Measurements from ENCODE around the gene SERGEF.

The SERGEF gene

DNA sequence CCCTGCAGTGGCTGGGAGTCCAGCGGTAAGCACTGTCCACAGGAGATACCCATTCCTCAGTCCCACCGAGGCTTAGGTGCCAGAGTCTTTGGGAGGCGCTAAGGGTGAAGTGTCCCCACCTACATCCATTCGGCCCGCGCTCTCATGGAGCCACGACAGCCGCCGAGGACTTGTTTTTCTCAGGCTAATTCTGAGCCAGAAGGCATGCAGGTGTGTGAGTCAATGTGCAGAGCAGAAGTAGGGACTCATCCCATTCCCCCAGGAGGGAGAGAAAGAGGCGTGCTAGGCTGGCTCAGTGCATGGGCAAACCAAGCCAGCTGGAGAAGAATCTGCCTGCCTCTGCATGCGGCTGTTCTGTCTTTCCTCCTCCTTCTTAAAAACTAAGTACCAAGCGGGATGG, 231.6 kb downstream of the SERGEF start:
- FAIRE-seq: no peak

DNA sequence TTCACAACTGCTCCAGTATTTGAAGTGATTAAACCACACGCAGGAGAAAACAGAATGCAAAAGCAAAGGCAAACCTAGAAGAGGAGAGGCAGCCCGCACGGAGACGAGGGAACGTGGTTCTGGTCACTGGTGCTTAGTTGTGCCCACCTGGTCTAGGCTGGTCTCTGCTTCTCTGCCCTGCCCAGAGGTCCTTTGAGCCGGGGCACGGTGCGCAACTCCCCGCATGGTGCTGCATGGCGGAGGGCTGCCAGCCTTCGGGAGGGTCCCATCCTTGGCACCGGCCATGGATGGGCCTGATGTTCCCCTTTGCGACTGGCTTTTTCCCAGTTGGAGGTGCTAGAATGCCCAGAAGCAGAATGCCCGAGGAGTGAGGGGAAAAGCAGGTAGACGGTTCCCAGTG, 232.2 kb downstream of the SERGEF start:
- FAIRE-seq: no peak

DNA sequence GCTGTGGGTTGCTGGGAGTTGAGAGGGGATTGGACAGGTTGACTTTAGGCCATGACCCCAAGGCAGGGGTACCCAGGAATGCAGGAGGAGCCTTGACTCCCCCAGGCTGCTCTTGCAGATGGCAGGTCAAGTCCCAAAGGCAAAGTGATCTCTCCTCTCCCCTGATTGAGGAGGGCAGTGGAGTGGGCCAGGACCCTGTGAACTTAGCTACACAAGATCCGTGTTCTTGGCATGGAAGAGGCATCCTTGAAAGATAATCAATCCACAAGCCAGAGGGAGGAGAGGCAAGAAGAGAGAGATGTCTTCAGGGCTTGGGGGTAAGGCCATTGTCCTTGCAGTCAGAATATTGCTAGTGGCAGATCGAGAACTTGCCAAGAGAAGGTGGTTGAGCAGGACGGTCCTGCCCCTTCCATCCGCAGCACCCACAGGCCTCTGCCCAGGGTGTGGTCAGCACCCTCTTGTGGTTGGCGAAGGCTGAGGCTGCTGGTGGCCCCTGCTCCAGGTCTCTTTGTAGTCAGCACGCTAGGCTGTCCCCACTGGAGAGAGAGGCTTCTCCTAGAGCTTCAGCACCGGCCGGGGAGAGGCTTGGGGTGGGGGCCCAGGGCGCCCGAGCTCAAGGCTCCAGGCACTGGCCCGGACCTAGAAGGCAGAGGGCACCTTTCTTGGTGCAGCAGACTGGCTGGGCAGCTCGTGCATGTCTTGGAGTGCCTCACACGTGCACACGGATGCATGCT, 232.8 kb downstream of the SERGEF start:
- no peak for FAIRE-seq

DNA sequence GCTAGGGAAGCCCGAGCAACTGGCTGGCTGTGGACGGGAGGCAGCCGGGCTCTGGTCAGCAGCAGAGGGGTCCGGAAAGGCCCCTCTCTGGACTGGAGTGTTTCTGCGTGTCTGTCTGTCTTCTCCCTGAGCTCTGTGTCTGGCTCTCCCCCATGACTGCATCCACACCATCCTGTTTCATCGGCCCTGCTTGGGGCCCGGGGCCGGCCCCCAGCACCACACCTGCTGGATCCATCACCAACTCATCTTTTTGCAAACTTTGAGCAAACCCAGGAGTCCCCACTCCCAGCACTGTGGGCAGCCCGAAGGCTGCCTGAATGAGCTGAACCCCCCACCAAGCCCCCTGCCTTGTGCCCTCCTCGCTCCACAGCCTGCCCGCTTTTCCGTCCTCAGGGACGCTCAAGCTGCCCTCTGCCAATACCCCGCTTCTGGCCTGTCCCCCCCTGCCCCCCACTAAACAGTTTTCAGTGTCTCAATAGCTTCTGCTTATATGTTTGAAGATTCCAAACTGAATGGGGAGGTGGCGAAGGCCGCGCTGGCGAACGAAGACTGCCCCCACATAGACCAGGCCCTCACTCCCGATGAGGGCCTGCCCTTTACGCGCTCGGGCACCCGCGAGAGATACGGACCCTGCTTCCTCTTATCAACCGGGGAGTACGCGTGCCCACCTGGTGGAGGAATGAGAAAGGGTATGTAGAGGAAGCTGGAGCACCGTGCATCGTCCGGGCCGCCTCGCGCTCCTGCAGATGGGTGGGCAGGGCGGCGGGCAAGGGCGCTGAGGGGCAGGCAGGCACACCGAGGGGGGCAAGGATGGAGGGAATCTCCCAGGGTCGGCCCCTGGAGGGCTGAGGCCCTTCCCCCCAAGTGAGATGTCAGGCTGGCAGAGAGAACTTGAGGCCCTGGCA, 233.6 kb downstream of the SERGEF start:
- FAIRE-seq: no peak

DNA sequence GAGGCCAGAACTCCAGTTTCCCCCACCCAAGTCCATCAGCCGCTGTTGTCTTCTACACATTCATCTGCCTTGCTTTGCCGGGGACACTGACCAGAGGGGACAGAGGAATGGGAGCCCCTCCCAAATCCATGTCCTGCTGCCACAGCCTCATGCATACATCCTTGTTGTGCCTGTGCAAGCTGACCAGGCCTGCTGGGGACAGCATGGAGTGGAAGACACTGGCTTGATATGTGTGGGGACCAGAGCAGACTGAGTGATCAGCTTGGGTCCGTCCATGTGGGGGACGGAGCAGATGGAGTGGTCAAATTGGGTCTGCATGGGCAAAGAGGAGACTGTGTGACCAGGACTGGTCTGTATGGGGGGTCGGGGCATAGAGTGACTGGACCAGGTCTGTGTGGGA, 234.5 kb downstream of the SERGEF start:
- no peak for FAIRE-seq

DNA sequence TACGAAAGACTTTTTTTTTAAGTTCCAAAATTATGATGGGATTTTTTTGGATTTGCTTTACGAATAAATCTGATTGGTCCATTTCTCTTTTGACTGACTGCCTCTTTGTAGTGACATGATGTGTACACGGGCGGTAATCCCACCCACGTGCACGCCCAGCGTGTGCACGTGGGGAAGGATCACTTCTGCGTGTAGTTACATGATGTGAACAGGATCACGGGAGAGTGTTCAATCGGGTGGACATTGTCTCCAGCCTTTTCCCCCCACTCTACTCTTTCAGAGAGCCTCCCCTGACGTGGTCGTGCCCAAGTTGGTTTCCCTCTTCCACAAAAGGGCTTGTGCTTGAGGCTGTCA, 235.1 kb downstream of the SERGEF start:
- no peak for FAIRE-seq

DNA sequence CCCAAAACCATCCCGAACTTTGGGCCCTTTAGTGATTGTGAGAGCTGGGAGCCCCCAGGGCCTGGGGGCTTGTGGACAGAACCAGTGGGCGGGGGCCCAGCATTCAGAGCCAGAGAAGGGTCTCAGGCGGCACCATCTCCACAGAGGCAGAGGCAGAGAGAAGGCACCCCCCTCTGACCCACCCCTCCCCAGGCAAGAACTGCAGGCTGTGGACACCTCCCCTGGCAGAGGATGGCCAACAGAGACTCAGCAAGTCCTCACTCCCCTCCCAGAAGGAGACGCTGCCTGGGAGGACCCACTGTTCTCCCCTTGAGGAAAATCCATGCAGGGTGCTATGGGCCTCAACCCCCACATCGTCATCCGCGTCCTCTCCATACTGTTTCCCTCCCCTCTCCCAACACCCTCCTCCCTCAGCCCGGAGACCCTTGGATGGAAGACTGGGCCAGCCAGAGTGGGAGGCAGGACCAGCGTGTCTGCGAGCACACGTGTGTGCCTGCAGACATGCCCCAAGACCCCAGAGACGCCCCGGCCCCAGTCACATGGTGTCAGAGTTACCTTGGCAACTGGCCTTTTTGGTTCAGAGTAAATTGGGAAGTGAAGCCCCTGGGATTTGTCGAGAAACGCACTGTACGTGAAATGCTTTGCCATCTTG, 235.6 kb downstream of the SERGEF start:
- no peak for FAIRE-seq

DNA sequence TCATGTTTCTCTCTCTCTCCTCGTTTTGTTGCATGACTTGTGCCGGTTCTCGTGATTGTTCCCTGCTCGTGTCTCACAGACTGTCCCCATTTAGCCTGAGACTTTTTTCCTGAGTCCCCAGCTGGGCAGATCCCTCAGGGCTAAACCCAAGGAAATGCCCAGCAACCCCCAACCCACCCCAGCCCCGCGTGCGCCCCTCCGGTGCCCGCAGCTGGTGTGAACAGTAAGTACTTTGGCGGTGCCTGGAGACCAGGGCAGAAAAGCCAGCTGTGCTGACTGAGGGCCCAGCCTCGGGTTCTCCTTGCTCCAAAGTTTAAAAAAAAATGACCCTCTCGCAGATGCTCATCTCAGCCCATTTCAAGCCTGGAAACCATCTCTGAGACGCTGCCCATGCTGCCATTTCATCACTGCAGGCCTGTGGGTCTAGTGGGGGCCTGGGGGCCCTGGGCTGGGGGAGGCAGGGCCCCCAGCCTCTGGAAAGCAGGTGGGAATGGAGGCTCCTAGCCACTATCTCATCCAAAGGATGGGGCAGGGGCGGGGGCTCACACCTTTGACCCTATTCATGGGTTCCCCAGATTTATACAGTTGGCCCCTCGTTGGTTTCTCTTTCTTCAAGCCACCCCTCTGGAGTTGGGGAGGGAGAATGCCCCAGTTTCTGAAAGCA, 236.5 kb downstream of the SERGEF start:
- FAIRE-seq: no peak

DNA sequence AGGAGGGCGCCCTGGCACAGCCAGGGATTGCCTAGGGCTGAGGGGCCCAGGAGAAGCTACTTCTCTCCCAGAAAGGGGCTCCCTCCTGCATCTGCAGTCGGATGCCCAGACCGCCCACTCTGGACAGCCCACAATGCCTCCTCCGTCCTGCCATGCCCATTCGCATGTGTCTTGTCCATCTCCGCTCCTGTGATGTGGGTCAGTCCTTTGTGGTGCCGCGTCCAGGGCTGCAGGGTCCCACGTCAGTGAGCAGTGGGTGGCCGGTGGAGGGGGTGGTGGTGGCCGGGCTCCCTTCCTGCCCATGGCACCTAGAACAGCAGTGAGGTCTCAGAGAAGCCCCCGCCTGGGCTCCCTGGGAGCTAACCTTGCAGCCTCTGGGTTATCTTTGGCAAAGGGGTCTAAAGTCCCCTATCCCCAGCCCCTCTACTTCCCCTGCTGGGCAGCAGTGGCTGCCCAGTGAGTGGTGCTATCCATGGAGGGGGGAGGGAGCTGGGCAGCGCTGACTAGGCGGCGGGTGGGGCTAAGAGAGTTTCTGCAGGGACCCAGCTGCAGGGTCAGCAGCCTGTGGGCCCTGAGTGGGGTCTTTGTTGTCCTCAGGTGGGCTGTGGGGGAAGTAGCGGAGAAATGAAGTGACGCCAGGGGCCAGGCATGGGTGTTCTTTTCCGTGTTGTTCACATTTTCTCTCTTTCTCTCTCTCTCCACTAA, 237.2 kb downstream of the SERGEF start:
- FAIRE-seq: no peak

DNA sequence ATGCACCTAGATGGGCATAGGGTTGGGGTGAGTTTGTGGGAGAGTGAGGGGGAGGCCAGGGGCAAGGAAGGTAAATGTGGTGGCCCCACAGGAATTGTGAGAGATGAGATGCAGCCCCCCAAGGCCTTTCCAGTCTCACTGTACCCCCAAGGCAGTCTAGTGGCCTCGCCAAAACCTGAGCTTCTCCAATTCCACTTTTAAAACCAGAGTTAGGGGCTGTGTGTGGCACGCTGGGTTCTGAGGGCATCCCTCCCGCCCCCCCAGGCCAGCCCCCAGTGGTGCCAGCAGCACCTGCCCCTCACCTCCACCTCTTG, 237.9 kb downstream of the SERGEF start:
- FAIRE-seq: no peak

DNA sequence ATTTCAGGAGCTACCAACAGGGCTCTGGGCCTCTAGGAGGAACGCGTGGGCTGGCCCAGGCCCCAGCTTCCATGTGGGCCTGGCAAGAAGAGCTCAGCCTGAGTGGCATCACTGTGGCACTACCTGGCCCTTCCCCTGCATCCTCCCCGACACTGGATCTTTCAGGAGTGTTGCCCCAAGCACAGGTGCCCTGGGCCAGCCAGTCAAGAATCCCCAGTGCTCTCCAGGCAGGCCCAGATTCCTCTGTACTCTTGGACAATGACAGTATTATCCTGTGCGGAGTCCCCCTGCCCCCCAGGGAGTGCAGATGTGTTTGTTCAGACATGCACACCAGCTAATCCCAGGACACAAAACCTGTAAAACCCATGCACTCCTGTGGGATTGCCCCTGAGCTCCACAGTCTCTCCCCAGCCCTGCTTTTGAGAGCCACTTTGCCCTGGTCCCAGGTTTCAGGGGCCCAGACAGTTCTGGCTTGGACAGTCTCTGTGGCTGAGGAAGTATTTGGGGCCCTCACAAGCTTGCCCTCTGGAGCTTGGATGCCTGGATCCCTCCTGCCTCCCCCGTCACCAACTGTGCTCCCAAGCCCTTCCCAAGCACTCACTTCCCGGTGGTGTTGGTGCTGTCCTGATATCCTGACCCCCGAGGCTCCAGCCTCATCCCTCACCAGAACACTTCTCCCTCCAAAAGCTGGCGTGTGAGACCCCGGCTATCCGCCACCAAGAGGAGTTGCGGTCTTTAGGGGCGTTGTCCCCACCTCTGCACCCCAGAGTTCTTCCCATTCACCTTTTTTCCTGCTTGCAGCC, 238.4 kb downstream of the SERGEF start:
- FAIRE-seq: no peak

DNA sequence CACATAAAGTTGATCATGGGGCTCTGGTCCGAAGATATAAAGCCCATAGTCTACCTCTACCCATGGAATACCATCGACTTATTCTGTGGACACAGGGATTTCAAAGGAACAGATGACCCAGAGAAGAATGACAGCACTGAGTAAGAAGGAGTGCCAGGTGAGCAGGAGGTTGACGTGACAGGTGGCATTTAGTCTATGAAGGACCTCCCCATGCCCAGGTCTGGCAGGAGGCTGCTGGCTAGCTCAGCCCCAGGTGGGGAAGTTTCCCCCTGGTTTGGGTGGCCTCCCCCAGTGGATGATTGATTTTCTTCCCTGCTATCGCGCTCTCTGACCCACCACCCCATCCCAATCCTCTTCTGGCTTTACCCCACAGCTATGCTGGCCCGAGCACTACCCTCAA, 239.2 kb downstream of the SERGEF start:
- no peak for FAIRE-seq

DNA sequence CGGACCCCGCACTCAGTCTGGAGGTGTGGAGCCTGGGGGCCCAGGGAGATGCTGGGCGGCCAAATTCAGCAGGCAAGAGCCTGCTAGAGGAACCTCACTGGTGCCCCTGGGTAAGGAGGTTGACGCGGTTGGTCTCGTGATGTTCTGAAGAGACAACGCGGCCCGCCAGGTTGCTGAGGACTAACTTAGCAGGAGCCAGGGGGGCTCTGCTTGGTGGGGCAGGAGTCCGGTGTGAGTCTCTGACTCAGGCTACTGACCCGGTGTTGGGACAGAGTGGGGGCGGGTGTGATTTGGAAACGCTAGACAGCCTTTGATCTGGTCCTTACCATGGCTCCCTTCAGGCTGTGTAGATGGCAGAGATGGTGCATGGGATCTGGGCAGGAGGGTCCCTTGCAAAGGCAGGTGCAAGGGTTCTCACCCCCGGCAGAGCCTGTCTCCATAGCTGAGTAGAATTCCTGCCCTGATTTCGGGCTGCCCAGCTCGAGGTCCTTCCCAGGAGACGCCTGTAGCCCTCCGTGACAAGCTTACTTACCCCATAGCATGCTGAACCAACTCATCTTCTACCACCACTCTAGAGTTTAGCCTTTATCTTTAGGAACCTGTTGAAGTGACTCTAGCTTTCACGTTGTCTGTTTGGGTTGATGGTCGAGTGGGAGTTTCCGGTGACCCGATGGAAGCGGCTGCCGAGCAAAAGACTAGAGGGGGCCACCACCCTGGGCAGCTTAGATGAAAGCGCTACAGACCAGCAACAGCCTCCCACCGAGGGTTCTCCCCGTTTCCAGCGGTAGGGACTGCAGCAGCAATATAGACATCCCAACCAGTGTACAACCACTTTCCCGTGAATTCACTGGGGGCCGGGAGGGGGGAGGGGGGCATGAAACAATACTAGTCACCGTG, 239.9 kb downstream of the SERGEF start:
- FAIRE-seq: no peak

DNA sequence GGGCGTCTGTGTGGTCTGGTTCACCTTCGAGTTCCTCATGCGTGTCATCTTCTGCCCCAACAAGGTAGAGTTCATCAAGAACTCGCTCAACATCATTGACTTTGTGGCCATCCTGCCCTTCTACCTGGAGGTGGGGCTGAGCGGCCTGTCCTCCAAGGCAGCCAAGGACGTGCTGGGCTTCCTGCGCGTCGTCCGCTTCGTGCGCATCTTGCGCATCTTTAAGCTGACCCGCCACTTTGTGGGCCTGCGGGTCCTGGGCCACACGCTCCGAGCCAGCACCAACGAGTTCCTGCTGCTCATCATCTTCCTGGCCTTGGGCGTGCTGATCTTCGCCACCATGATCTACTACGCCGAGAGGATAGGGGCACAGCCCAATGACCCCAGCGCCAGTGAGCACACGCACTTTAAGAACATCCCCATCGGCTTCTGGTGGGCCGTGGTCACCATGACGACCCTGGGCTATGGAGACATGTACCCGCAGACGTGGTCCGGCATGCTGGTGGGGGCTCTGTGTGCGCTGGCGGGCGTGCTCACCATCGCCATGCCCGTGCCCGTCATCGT, 240.9 kb downstream of the SERGEF start:
- no peak for FAIRE-seq

DNA sequence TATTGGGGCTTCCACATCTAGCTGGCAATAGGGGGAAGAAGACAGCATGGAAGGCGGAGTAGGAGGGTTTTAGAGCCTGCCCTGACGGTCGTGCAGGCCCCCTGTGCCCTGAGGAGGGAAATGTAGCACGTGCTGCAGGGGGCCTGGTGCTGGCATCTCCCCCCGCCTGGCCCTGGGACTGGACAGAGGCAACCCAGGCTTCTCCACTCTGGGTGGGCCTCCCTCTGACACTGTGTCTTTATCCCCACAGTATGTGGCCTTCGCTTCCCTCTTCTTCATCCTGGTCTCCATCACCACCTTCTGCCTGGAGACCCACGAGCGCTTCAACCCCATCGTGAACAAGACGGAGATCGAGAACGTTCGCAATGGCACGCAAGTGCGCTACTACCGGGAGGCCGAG, 241.4 kb downstream of the SERGEF start:
- FAIRE-seq: no peak

DNA sequence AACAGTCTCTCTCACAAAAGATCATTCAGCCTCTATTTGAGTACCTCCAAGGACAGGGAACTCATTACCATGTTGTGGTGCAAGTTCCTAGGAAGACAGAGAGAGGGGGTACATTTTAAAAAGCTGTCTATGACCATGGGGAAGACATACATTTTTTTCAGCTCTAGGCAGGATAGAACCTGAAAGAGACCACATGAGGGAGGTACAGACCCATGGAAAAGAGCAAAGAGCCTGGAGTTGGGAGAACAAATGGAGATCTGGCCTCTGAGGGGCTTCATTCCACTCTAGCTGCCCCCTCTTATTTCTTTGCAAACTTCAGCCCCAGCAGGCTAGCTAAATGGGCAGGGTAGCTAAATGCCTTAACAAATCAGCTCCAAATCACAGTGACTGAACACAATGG, 241.9 kb downstream of the SERGEF start:
- no peak for FAIRE-seq

DNA sequence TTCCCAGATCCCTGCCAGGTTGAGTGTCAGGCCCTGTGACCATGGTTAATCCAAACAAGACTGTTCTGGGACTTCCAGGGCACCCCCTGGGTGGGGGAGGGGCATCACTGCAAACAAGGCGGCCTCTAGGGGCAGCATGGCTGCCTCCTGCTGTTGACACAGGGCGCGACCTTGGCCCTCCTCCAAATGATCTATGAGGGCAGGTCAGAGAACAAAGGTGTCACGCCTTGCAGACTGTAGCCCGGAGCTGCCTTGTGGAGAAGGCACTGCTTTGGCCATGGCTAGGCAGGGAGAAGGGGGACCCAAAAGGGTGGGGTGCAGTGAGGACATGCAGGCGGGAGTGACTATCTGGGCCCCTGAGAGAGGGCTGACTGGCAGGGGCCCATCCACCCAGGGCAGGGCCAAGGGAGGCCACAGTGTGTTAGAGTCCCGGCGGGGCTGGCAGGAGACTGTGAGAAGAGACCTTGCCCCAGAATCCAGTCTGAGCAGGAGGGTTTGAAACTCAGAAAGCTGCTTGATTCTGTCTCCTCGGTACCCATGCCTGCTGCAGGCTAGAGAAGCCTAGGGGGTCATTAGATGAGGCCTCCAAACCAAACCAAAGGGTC, 242.7 kb downstream of the SERGEF start:
- no peak for FAIRE-seq

DNA sequence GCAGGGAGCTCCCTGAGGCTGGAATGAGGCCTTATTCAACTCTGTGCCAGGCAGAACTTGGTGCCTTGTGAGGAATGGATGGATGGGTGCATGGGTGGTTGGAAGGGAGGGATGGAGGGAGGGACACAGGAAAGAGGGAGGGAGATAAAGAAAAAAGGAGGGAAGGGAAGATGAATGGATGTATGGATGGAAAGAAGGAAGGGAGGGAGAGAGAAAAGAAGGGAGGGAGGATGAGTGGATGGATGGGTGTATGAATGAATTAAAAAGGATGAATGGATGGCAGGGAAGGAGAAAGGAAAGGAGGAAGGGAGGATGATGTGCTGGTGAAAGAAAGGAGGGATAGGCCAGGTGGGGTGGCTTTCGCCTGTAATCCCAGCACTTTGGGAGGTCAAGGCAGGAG, 243.6 kb downstream of the SERGEF start:
- FAIRE-seq: no peak

DNA sequence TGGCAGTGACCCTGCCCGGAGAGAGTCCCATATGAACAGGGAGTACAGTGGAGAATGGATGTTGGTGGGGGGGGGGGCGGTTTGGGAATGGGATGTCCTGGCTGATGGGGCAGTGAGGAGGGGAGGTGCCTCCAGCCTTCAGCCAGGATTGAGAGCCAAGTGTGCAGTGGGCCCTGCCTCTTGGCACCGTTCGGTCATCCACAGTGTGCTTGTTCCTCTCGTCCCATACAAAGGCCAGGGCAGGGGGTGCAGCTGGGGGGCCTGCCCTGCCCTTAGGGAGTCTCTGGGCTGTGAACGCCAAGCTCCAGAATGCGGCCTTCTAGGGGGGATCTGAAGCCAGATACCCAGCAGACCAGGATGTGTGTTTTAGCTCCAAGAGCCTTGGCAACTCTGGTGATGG, 244.3 kb downstream of the SERGEF start:
- no peak for FAIRE-seq

DNA sequence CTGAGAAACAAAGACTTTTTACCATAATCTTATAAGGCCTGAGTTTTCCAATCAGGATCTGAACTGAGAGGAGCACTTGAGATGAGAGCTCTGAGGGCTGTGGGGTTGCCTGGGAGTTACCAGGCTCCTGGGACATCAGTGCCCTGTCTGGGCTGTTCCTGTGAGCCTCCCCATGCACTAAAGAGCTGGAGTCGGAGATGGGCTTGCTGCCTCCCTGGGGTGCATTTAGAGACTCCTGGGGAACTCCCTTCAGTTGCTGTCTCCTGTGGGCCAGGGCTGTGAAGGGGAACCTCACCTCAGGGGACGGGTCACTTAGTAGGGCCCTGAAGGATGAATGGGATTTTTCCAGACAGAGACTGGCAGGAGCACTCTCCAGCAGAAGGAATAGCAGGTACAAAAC, 244.9 kb downstream of the SERGEF start:
- no peak for FAIRE-seq

Measured in colon (tissue), 2 donors.